PFSK-1 (cell line): ENCODE measurements around the gene RCCD1.
A peak's percentile ranks its signal among the peaks of the same experiment; 100 is the strongest.

Experiments used
- FOXP2 ChIP-seq: optimal IDR thresholded peaks from 2 replicates; pipeline ENCODE3; 2011; ENCODE audit warnings: borderline replicate concordance, control low read depth, inconsistent platforms; ENCODE audit not compliant: insufficient read depth; ENCODE audit errors: extremely low read length, extremely low read depth
- POLR2AphosphoS5 ChIP-seq: IDR thresholded peaks from 2 replicates; pipeline ENCODE4 v1.6.1; 2012; ENCODE audit warnings: low read depth, mild to moderate bottlenecking, control low read depth, low read length, moderate library complexity
- SIN3A ChIP-seq: IDR thresholded peaks from 2 replicates; pipeline ENCODE4 v1.6.1; 2012; ENCODE audit warnings: mild to moderate bottlenecking, low read length, moderate library complexity, borderline replicate concordance; ENCODE audit not compliant: insufficient read depth
- TAF1 ChIP-seq: IDR thresholded peaks from 2 replicates; pipeline ENCODE4 v1.6.1; 2012; ENCODE audit warnings: low read length, control low read depth, borderline replicate concordance; ENCODE audit not compliant: insufficient read depth
- TF ChIP-seq, protein P1 (sequence below), 2 experiments: IDR thresholded peaks; 2 replicates each; pipeline versions ENCODE4 v1.6.1 to v1.8.0; 2011 to 2012; ENCODE audit warnings: low read depth in 2 of 2, low read length in 2 of 2, control low read depth in 1 of 2, inconsistent platforms in 1 of 2, mild to moderate bottlenecking in 1 of 2, moderate library complexity in 1 of 2; ENCODE audit not compliant: insufficient read depth in 1 of 2

RCCD1 gene

DNA sequence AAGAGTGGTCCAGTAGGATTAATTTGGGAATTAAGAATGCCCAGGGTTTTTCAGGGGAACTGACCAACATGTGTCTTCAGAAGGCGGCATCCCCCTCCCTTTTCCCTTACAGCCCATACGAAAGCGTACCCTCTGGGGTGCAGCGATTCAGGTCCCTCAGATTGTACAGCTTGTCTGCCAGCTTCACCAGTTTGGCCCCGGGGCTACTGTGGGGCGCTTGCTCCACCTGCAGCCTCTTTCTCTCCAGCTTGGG, 23.2 kb upstream of the RCCD1 start:
- TF ChIP-seq SIN3A (no peak), POLR2AphosphoS5 (no peak), TAF1 (no peak), FOXP2 (no peak)
- TF ChIP-seq, protein P1, sequence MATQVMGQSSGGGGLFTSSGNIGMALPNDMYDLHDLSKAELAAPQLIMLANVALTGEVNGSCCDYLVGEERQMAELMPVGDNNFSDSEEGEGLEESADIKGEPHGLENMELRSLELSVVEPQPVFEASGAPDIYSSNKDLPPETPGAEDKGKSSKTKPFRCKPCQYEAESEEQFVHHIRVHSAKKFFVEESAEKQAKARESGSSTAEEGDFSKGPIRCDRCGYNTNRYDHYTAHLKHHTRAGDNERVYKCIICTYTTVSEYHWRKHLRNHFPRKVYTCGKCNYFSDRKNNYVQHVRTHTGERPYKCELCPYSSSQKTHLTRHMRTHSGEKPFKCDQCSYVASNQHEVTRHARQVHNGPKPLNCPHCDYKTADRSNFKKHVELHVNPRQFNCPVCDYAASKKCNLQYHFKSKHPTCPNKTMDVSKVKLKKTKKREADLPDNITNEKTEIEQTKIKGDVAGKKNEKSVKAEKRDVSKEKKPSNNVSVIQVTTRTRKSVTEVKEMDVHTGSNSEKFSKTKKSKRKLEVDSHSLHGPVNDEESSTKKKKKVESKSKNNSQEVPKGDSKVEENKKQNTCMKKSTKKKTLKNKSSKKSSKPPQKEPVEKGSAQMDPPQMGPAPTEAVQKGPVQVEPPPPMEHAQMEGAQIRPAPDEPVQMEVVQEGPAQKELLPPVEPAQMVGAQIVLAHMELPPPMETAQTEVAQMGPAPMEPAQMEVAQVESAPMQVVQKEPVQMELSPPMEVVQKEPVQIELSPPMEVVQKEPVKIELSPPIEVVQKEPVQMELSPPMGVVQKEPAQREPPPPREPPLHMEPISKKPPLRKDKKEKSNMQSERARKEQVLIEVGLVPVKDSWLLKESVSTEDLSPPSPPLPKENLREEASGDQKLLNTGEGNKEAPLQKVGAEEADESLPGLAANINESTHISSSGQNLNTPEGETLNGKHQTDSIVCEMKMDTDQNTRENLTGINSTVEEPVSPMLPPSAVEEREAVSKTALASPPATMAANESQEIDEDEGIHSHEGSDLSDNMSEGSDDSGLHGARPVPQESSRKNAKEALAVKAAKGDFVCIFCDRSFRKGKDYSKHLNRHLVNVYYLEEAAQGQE (IDR thresholded peaks at IDR 0.05; ENCODE audit: insufficient read depth in 1 of 2, low read depth in 2 of 2, low read length in 2 of 2) = no peak

GRCh38 chr15:90931828-90932659, 22.6 kb upstream of the RCCD1 start, which contains the start of gene HDDC3:
Gene HDDC3, minus strand, starts transcription at chr15:90932549. Its CDS starts 9 bp downstream, at chr15:90932540.
- TF ChIP-seq SIN3A = 0 out of 2 replicates have a peak, but pooled peaks have one; percentile 46
- TF ChIP-seq TAF1 = peak; percentile 87
- TF ChIP-seq, protein P1 (IDR thresholded peaks at IDR 0.05; ENCODE audit: insufficient read depth in 1 of 2, low read depth in 2 of 2, low read length in 2 of 2) = peak; percentile 56 to 59; a peak in 2 of 4 replicates
- peak; percentile 74 for TF ChIP-seq FOXP2
- peak; percentile 76 for TF ChIP-seq POLR2AphosphoS5

DNA sequence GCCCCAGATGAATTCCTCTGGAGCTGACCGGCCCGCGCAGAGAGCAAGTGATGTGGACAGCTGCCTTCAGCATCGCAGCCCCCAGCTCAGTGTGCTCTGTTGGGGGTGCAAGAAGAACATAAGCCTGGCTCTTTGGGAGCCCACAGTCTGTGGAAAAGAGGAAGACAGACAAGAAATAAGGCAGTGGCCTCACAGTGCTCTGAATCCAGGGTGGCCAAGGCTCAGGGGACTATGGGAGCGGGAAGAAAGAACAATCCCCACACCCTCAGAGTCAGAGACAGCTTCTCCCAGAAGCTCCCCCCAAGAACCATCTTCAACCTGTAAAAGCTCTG, 22.1 kb upstream of the RCCD1 start:
- TF ChIP-seq TAF1 (no peak), POLR2AphosphoS5 (no peak), SIN3A (no peak)

DNA sequence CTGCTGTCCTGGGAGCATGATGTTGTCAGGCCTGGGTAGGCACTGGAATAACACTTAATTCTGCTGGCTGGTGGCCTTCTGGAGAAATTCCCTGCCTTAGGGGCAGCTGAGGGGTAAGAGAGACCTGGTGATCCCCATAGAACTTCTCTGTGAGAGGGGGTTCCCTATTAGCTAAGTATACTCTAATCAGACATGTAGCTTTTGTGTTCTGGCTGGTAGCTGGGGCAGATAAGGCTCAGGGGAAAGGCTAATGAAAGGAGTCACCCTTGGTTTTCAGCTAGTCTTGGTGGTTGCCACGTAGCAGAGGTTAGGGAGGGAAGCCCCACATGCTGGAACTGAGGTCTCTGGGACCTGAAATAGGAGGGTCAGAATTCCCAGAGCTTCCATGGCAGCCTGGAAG, 21.4 kb upstream of the RCCD1 start:
- TF ChIP-seq TAF1 (no peak), POLR2AphosphoS5 (no peak), SIN3A (no peak), FOXP2 (no peak)
- TF ChIP-seq, protein P1 (IDR thresholded peaks at IDR 0.05; ENCODE audit: insufficient read depth in 1 of 2, low read depth in 2 of 2, low read length in 2 of 2) = no peak

- TF ChIP-seq FOXP2 = peak; percentile 42
- no peak for TF ChIP-seq SIN3A
- TF ChIP-seq TAF1 = peak; percentile 10; the same call in 1 of the 2 replicates
- TF ChIP-seq POLR2AphosphoS5 = no peak
- TF ChIP-seq, protein P1 (IDR thresholded peaks at IDR 0.05; ENCODE audit: insufficient read depth in 1 of 2, low read depth in 2 of 2, low read length in 2 of 2) = no peak
Measured at GRCh38 chr15:90934256-90934948, 20.3 kb upstream of the RCCD1 start.
